HEK293T (cell line): ENCODE results near the gene TMEM178B.

Experiments used
- ELF4 ChIP-seq: fragments of 450-650 bp; IDR thresholded peaks from 2 replicates; pipeline ENCODE4 v1.6.1; 2017; ENCODE audit warnings: antibody characterized with exemption
- L3MBTL2 ChIP-seq: fragments of 450-650 bp; conservative IDR thresholded peaks from 2 replicates; pipeline ENCODE4 v1.6.1; 2016; ENCODE audit warnings: mild to moderate bottlenecking
- PKNOX1 ChIP-seq: fragments of 450-650 bp; IDR thresholded peaks from 2 replicates; pipeline ENCODE4 v1.6.1; 2016
- SP1 ChIP-seq: fragments of 450-650 bp; IDR thresholded peaks from 2 replicates; pipeline ENCODE4 v1.6.1; 2017
- SUZ12 ChIP-seq: fragments of 450-650 bp; IDR thresholded peaks from 2 replicates; pipeline ENCODE4 v1.6.1; 2016; ENCODE audit warnings: mild to moderate bottlenecking
- TARDBP ChIP-seq: fragments of 450-650 bp; IDR thresholded peaks from 2 replicates; pipeline ENCODE4 v1.6.1; 2016
- ZNF384 ChIP-seq: fragments of 450-650 bp; IDR thresholded peaks from 2 replicates; pipeline ENCODE4 v1.6.1; 2016

- TF ChIP-seq L3MBTL2 = no peak
- TF ChIP-seq ELF4 = no peak
- TF ChIP-seq TARDBP = no peak
- no peak for TF ChIP-seq ZNF384
- no peak for TF ChIP-seq PKNOX1
- TF ChIP-seq SP1 = no peak
- no peak for TF ChIP-seq SUZ12
Measured at GRCh38 chr7:141191277-141191676, 117.4 kb downstream of the TMEM178B start.
